Measurements from ENCODE around the gene CNTNAP5.

The CNTNAP5 gene

DNA sequence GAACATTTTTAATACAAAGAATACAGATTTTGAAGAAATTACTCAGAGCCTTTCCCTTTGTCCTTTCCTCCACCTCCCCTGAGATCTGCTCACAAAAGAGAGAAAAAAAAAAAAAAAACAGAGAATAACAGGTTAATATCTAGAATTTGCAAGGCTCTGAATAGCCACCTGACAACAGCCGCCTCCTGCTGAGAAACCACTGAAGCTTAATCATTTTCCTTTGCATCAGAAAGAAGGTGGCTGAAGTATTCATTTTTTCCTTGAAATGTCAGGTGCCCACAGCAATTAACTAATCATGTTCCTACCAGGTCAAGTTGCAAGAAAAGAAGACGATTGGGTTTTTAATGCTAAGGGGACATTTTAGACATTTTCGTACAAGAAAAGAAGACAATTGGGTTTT is 21.2 kb downstream of the CNTNAP5 start:
- Histone ChIP-seq H3K27ac (no peak overlapping the region), H3K4me1 (no peaks in the 10 kb centered on the region), H3K9me3 (no peaks in the 10 kb centered on the region), H3K27me3 (no peaks in the 10 kb centered on the region), H3K36me3 (no peaks in the 10 kb centered on the region), H3K4me3 (no peak overlapping the region)
- TF ChIP-seq, protein P1, sequence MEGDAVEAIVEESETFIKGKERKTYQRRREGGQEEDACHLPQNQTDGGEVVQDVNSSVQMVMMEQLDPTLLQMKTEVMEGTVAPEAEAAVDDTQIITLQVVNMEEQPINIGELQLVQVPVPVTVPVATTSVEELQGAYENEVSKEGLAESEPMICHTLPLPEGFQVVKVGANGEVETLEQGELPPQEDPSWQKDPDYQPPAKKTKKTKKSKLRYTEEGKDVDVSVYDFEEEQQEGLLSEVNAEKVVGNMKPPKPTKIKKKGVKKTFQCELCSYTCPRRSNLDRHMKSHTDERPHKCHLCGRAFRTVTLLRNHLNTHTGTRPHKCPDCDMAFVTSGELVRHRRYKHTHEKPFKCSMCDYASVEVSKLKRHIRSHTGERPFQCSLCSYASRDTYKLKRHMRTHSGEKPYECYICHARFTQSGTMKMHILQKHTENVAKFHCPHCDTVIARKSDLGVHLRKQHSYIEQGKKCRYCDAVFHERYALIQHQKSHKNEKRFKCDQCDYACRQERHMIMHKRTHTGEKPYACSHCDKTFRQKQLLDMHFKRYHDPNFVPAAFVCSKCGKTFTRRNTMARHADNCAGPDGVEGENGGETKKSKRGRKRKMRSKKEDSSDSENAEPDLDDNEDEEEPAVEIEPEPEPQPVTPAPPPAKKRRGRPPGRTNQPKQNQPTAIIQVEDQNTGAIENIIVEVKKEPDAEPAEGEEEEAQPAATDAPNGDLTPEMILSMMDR (IDR thresholded peaks at IDR 0.05): no peak
- DNase-seq: no peak
- intact Hi-C loops (cut with DNase I; ENCODE audit: low total_unique reads): no loop called here

DNA sequence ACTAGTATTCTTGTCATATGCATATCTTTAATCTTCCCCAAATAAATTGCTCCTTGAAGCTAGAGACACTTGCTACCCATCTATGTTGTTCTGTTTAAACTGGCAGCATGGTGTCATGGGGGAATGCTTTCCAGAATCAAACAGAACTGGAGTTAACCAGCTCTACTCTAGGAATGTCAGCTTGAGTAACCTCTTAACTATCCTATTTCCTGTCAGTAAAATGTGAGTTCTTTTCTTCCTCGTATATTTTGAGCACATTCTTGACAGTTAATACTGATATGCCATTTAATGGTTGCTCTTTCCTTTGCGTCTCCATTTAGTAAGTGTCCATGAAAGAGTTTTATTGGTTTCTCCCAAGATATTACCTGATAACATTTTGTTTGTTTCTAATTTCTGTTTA is 23.0 kb downstream of the CNTNAP5 start:
- H3K4me3 ChIP-seq: no peak overlapping the region
- H3K36me3 ChIP-seq: no peaks in the 10 kb centered on the region
- H3K27me3 ChIP-seq: no peaks in the 10 kb centered on the region
- intact Hi-C loops (cut with DNase I; ENCODE audit: low total_unique reads): no loop called here
- TF ChIP-seq, protein P1 (IDR thresholded peaks at IDR 0.05): no peak
- H3K4me1 ChIP-seq: no peaks in the 10 kb centered on the region
- no peak overlapping the region for H3K27ac ChIP-seq
- DNase-seq: no peak
- H3K9me3 ChIP-seq: no peaks in the 10 kb centered on the region

DNA sequence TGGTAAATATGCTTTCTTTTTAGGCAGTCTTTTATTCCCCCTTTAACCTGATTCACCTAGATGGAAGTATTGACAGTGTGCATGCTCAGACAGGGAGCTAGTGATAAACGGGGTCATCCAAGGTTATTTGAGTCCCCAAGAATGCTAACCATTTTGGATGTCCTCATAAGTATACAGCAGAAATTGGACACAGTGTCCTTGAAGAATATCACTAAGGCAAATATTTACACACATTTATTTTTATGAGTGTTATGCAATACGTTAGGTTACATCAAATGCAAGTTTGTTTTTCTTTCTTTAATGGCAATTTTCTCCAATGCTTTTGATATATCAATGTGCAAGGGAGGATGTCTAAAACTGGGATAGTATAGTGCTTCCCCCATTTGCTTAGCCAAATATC is 23.6 kb downstream of the CNTNAP5 start:
- intact Hi-C loops (cut with DNase I; ENCODE audit: low total_unique reads): no loop called here
- DNase-seq: no peak
- Histone ChIP-seq H3K9me3 (no peaks in the 10 kb centered on the region), H3K36me3 (no peaks in the 10 kb centered on the region), H3K27ac (no peak overlapping the region), H3K4me1 (no peaks in the 10 kb centered on the region), H3K4me3 (no peak overlapping the region), H3K27me3 (no peaks in the 10 kb centered on the region)
- TF ChIP-seq, protein P1 (IDR thresholded peaks at IDR 0.05): no peak

DNA sequence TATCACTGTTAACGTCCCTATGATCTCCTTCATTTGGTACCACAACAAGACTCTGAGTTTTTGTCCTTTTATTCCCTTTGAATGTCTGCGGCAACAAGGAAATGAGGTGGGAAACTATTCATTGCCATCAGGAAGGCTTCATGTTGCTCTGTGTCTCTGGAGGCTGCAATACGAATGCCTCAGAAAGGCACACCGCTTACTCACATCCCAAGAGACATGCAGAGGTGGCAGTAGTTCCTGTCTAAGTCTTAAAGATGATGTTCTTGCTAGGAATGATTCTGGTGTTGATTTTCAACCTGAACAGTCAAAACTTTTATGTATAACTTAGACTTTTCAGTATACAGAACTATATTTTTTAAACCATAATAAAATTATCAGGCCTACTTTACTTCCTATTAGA is 24.0 kb downstream of the CNTNAP5 start:
- intact Hi-C loops (cut with DNase I; ENCODE audit: low total_unique reads): no loop called here
- no peak overlapping the region for H3K27ac ChIP-seq
- H3K27me3 ChIP-seq: no peaks in the 10 kb centered on the region
- H3K4me1 ChIP-seq: no peaks in the 10 kb centered on the region
- DNase-seq: no peak
- H3K36me3 ChIP-seq: no peaks in the 10 kb centered on the region
- TF ChIP-seq, protein P1 (IDR thresholded peaks at IDR 0.05): no peak
- no peaks in the 10 kb centered on the region for H3K9me3 ChIP-seq
- H3K4me3 ChIP-seq: no peak overlapping the region

DNA sequence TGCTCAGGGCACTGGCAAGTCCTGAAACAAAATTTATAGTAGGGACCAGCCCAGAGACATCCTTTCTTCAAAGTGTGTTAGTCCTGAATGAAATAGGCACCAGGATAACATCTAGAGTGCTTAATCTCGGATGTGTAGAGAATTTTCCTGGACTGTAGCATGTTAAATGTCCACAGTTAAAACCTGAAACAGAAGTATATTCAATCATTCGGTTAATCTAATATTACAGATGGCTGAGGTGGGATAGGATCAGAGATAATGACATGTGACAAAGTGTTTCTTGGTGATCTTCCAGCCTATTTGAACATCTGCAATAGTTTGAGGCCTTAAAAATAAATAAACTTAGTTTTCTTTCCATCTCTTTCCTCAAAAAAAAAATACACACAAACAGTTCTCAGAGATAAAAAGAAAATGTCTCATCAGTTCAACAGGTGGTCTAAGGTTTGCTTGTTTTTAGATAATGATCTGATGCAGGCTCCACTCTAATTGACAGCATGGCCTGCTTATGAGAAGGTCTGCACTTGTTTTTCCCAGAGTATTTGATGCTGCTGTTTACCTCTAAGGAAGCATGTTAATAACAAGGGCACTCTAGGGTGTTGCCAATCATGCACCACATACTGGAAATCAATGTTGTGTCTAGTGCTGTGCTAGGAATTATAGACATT is 25.9 kb downstream of the CNTNAP5 start:
- Histone ChIP-seq H3K27ac (no peak overlapping the region), H3K4me3 (no peak overlapping the region), H3K4me1 (no peaks in the 10 kb centered on the region), H3K9me3 (no peaks in the 10 kb centered on the region), H3K27me3 (no peaks in the 10 kb centered on the region), H3K36me3 (no peaks in the 10 kb centered on the region)
- no peak for DNase-seq
- intact Hi-C loops (cut with DNase I; ENCODE audit: low total_unique reads): no loop called here
- TF ChIP-seq, protein P1 (IDR thresholded peaks at IDR 0.05): no peak

DNA sequence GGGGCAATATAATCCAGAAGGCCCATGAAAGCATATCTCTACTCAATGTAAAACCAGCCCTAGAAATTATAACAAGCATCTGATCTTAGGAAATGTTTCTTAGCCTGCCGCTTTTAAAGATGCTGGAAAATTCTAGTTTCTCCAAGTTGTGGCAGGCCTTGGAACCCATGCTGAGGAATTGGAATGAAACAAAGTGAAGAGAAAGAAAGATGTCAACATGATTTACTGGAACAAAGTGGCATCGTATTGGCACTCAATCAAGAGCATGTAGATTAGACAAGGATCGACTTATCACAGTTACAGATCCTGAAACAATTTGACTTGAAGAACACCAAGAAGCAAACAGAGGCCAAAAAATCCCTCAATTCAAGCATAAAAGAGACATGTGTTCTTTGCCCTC is 28.7 kb downstream of the CNTNAP5 start:
- Histone ChIP-seq H3K36me3 (no peaks in the 10 kb centered on the region), H3K4me1 (no peaks in the 10 kb centered on the region), H3K27ac (no peak overlapping the region), H3K9me3 (no peaks in the 10 kb centered on the region), H3K27me3 (no peaks in the 10 kb centered on the region), H3K4me3 (no peak overlapping the region)
- intact Hi-C loops (cut with DNase I; ENCODE audit: low total_unique reads): no loop called here
- DNase-seq: no peak
- TF ChIP-seq, protein P1 (IDR thresholded peaks at IDR 0.05): no peak

Measured in tibial artery (tissue), 4 donors.